Omental fat pad (tissue), 4 donors: ENCODE data around the gene PDZD2. TPM values are rescaled to one million over a fixed set of nuclear protein-coding genes. Genes with fewer than 3 reads are reported as not detected.

Experiments used
- ATAC-seq: fragments of 150-250 bp; one replicate; pipeline ENCODE4 v1.9.1; 2016; ENCODE audit warnings: mild to moderate bottlenecking, moderate library complexity; ENCODE audit not compliant: low FRiP score
- DNase-seq: peaks from one replicate; pipeline ENCODE4 v3.0.0-alpha.2; 2019; ENCODE audit warnings: low spot score
- CTCF ChIP-seq, 3 donors: fragments of 450-650 bp; IDR thresholded peaks; one replicate each; pipeline ENCODE4 v1.5.1; 2016 to 2017; ENCODE audit warnings: antibody characterized with exemption in 3 of 3, mild to moderate bottlenecking in 3 of 3, moderate library complexity in 2 of 3
- total RNA-seq, 4 donors: library from RNA; depleted of rRNA; stranded (reverse); fragments of >200 nt; gene quantifications; one replicate each; pipeline ENCODE4 v1.1.0, GENCODE V29; 2016

The PDZD2 gene
- total RNA-seq, 4 donors from 2014 or later, result 43.5 to 113 (median 55.7) TPM

GRCh38 chr5:31605920-31606319, 33.0 kb upstream of the PDZD2 start:
- no peak for TF ChIP-seq CTCF (IDR thresholded peaks at IDR 0.05)
- DNase-seq (no peak), ATAC-seq (no peak)

- TF ChIP-seq CTCF (IDR thresholded peaks at IDR 0.05), result no peak
- no peak for ATAC-seq
- DNase-seq, result no peak
Observed at GRCh38 chr5:31607546-31607945, 31.4 kb upstream of the PDZD2 start.

- TF ChIP-seq CTCF (IDR thresholded peaks at IDR 0.05), result no peak
- ATAC-seq (no peak), DNase-seq (no peak)
Observed at GRCh38 chr5:31611002-31611401, 27.9 kb upstream of the PDZD2 start.

- no peak for TF ChIP-seq CTCF (IDR thresholded peaks at IDR 0.05)
- ATAC-seq, result no peak
Observed at GRCh38 chr5:31613651-31614050, 25.3 kb upstream of the PDZD2 start.

GRCh38 chr5:31614151-31615020, 24.5 kb upstream of the PDZD2 start:
- DNase-seq (no peak), ATAC-seq (no peak)
- no peak for TF ChIP-seq CTCF (IDR thresholded peaks at IDR 0.05)

More at GRCh38 chr5:31613651-31614050, 25.3 kb upstream of the PDZD2 start:
- no peak for DNase-seq

GRCh38 chr5:31617867-31618266, 21.1 kb upstream of the PDZD2 start:
- DNase-seq (no peak), ATAC-seq (no peak)
- TF ChIP-seq CTCF (IDR thresholded peaks at IDR 0.05), result no peak

- no peak for DNase-seq
- TF ChIP-seq CTCF (IDR thresholded peaks at IDR 0.05), result no peak
- no peak for ATAC-seq
Observed at GRCh38 chr5:31620026-31620425, 18.9 kb upstream of the PDZD2 start.
